HG03460 (cell line): ENCODE measurements around the gene SMAD2.
"Not testable (repeated sequence)": the region's sequence is repeated elsewhere in the genome, so short reads cannot be mapped to it uniquely, and the experiment has no call there.

Experiments used
- ATAC-seq: cut with Tn5 transposase; IDR thresholded peaks from one replicate; pipeline ENCODE4 v1.9.1; 2021; ENCODE audit not compliant: unreplicated experiment

SMAD2 gene

DNA sequence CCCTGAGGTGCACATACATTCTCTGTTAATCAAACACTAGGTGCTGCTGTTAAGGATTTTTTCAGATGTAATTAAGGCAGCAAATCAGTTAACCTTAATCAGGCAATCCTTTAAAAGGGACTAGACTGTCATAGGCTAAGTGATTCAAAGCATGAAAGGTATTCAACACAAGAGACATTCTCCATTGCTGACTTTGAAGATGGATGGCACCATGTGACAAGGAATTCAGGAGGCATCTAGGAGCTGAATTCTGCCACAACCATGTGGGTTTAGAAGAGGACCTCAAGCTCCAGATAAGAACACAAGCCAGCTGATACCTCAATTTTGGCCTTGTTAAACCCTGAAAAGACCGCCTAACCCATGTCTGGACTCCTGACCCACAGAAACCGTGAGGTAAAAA lies 84.0 kb downstream of the SMAD2 start:
- ATAC-seq: no peak

DNA sequence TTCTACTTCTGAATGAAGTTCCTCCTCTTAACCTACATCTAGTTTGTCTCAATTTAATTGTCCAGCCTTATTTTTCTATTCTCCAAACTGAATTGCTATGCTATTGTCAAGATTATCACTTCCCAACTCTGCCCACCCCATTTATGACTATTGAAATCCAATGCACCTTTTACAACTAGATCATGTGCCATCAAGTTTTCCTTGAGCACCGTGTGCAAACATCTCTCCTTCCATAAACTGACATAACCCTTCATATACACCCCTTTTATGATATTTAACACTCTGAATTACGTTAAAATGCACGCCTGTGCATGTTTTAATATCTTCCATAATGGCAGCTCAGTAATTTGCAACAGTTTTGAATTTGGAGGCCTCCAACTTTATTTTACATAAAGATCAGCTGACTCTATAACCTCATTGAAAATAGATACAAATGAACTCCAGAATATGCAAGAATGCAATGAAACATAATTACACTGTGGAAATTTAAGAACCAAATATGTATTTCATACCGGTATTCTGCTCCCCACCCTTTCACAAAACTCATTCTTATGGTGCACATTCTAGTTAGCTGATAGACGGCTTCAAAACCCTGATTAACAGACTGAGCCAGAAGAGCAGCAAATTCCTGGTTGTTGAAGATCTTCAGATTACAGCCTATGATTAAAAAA lies 85.5 kb downstream of the SMAD2 start:
- no peak for ATAC-seq

DNA sequence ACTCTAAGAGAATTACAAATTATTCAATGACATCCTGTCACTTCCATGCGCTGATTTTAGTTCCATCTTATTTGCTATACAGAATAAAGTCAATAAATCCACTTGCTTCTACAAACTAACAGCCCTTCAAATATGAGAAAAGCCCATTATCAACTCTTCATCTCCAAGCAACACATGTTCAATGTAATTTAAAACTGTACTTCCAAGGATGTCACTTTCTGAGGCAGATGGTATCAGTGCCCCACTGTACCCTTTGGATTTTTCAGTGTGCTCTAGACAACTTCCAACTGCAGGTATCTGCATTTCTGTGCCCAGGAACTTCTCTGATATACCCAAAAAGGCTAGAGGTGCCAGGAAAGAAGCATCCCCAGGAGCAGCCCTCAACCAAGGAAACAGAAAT lies 87.6 kb downstream of the SMAD2 start:
- ATAC-seq: no peak

DNA sequence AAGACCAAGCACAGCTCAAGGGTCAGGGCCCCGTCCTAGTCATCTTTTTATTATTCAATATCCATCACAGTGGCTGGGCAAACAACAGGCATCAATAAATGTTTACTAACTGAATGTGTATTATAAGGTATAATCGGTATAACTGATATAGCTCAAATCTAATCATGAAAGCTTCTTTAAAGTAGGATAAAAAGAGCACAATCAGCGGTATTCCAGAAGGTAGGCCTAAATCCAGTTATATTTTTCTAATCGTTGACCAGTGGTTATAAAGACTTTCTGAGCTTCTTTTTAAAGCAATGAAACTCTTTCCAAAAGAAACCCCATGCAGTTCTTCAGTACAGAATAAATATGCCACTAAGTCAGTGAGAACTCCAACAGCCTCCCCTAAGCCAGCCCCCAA lies 92.1 kb downstream of the SMAD2 start:
- ATAC-seq: no peak

DNA sequence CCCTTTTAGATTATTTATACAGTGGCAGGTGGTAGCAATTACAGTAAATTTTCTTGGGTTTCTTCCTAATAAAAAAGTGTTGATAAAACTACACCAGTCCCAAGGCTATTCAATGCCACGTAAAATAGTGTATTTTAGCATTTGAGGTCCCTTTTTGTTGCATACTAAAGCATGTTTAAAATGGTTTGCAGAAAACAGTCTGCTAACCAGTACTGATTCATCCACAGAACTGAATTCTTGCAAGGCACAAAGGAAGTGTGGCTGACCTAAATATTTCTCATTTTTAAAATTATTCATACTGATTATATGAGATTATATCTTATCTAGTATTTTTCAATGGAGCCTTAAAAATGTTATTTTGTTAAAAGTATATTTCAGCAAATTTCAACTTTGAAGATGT lies 98.1 kb downstream of the SMAD2 start:
- ATAC-seq: no peak

DNA sequence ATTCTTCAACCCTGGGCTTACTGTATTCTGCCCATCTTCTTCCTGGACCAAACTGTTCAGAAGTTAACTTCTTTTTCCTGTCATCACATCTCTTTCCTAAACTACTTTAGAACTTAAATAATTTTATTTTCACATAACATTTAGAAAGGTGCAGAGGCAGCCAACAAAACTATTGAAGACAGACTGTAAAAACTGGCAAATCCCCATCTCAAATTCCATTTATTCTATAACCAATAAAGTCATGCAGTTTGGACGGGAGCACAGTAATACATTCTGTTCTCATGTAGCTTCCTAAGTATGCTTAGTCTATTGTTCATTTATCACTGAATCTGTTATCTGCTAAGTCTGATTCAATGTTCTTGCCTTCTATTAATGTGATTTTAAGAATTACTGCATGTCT lies 99.1 kb downstream of the SMAD2 start:
- no peak for ATAC-seq

DNA sequence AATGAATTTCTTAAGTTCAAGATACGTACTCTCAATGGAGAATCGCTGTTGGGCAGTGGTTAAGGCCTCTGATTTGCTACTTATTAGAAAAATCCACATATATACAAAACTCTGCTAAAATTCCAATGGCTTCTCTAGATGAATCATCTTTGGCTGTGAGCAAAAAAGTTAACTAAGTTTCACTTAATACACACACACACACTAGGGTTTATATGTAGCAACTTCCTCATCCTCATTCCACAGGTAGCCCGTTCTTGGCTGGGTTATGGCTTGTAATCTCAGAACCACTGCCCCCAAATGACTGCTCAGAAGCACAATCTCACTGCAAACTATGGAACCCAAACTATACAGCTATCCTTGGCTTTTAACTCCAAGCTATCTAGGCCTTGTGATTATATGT lies 99.7 kb downstream of the SMAD2 start:
- ATAC-seq: no peak

DNA sequence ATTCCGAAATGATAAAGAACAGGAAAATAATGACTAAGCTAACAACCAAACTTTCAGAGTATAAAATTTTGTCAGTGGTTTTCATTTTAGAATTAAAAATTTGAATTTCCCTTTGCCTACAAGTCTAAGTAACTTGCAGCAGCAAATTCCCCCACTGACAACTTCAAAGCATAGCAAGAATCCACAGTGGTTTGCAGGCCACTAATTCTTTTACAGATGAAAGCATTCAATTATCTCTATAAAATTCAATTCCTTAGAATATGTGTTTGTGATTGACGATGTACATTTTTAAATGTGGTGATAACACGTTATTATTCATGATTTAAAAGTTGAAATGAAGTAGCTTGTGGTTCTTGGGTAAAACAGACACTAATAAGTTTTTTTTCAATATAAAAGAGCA lies 100.6 kb downstream of the SMAD2 start:
- ATAC-seq: no peak

DNA sequence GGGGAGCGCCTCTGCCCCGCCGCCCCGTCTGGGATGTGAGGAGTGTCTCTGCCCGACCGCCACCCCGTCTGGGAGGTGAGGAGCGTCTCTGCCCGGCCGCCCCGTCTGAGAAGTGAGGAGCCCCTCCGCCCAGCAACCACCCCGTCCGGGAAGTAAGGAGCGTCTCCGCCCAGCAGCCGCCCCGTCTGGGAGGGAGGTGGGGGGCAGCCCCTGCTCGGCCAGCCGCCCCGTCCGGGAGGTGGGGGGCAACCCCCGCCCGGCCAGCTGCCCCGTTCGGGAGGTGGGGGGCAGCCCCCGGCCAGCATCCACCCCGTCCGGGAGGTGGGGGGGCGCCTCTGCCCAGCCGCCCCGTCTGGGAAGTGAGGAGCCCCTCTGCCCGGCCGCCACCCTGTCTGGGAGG lies 102.4 kb downstream of the SMAD2 start:
- ATAC-seq: not testable (repeated sequence)

DNA sequence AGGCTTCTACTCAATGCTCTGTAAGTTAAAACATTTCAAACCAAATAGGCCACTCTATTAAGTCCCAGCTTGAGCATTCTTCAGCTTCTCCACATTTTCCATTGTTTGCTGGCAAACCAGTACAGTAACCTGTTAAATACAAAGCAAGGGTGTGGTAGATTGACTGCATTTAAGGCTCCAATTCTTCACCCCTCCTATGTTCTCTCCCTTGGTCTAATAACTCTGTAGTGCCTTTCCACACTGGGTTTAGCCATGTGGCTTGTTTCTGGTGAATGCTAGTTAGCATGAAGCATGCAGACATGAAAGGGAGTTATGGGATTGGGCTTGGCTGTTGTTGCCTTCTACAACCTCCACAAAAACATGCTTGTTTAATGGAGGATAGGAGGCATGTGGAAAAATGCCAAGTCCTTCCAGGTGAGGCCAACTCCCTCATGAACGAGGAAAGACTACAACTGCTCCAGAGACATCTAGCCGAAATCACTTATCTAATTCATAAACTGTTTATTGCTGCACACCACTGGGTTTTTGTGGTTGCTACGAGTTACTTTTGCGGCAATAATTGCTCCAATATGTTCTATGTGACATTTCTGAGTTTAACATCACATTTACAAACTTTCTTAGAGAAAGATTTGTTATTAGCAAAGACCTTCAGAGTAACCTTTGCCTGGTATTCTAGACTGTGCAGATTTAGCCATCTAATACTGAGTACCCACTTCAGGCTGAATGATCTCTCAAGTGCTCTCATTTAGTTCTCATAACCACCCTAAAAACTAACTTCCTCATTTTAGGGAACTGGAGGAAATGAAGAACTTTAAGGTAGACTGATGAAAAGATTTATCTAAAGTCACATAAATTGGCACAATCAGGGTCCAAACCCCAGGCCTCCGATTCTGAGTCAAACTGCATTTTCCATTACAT lies 104.0 kb downstream of the SMAD2 start:
- ATAC-seq: no peak

DNA sequence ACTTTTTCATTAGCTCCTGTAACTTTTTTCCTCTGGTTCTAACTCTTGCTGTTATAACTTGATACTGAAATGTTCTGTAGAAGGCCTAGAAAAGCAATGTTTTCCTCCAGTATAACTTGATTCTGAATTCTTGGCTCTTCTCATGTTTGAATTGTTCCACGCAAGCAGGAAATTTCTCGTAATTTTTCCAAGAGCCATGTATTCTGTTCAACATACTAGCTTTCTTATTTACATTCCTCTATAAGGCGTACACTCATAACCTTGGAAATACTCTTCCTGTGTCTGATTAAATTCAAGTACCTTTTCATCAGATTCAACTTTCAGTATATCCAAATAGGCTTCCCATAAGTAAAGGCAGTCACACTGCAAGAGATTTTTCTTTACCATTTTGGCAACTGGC lies 109.1 kb downstream of the SMAD2 start:
- no peak for ATAC-seq

DNA sequence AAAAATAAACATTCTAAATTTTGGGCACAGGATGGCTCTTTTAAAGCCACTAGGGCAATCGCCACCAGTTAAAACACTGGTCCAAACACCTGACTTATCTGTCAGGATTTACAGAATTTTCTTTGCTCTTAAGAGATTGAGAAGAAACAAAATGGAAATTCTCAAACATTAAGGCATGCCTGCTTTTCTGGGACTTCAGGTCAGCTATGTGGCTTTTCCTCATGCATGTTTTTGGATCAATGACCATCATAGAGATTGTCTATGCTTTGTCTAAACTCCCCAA lies 112.7 kb downstream of the SMAD2 start:
- ATAC-seq: no peak

DNA sequence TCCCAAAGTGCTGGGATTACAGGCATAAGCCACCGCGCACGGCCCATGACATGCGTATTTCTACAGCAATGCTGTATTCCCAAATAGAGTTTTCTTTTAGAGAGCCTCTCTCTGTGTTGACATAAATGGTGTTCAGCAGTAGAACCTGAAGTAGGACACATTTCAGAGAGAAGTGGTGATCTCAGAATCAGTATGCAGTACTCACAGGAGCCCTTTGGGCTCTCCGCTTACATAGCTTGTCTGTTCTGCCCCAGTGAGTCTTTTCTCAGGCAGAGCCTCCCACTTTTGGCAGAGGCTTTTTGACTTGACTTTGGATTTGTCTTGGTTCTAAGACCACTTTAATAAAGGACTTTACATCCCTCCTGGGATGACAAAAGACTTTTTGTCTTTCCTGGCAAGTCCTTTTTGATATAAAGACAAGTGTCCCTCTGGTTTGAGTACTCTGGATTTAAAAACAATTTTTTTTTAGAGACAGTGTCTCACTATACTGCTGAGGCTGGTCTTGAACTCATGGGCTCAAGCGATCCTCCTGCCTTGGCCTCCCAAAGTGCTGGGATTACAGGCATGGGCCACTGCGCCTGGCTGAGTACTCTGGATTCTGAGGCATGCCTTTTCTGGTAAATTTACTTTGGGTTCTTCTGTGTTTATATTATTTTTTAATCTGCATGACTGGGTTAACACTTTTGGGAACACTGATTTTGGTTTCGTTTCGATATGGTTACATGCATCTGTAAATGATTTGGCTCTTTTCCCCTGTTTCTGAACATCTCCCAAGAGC lies 113.3 kb downstream of the SMAD2 start:
- no peak for ATAC-seq

DNA sequence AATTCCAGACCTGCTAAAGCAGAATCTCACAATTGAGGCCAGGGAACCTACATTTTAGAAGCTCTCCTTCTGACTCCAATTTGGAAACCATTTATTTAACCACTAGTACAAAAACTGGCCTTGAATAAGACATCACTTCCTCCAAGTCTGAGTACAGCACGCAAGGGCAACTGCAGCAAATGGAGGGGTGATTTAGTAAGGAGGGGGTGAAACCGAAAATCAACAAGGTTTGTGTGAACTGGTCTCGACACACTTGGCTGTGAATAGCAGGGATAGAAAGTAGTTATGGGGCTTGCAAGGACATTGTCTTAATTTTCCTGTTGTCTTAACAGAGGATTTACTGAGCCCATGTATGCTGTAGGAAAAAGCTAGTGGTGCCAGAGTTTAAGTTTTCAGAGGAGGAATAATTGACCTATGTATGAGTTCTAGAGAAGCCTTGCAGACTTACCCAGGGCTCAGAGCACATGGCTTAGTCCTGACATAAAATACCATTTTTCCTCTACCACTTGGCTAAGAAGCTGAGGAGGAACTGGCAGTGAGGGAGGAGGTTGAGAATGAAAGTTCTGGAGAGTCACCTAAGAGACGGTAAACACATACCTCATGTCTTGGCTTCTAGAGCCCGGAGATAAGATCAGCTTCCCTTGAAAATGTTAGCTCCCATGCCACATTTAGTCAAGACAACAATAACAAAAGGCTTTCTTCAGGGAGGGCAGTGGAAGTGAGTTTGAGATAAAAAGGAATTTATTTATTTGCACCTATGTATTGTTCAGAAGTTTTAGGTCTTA lies 114.8 kb downstream of the SMAD2 start:
- ATAC-seq: no peak

DNA sequence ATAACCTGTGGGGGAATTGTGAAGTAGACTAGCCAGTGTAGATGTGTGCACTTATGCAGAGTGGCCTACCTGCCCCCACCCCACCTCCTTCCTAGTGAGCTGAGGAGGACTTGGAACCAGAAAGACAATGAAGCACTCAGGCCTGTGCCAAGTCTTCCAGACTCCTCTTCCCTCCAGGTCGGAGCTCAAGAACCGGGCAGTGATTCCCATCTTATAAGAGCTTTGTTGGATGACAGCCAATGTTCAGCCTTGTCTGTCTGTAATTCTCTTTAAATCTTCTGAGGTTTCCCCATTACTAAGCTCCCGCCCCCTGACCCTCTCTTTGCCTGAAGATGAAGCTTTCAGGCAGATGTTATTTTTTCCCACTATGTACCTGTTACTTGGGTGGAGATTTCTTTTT lies 121.0 kb downstream of the SMAD2 start:
- ATAC-seq: no peak

DNA sequence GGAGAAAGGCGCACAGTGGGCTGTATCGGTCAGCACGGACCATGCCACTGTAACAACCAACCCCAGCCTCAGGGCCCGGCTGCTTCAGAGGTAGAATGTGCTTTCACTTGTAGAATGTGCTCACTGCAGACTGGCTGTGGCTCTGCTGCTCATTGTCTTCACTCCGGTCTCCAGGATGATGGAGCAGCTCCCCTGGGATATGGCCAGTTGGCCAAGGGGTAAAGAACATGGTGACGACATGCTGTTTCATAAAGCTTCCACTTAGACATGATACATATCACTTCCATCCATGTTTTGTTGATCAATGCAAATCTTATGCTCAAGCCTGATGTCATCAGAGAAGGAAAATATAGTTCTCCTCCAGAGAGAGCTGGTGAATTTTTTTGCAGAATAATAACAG lies 127.7 kb downstream of the SMAD2 start:
- ATAC-seq: no peak

DNA sequence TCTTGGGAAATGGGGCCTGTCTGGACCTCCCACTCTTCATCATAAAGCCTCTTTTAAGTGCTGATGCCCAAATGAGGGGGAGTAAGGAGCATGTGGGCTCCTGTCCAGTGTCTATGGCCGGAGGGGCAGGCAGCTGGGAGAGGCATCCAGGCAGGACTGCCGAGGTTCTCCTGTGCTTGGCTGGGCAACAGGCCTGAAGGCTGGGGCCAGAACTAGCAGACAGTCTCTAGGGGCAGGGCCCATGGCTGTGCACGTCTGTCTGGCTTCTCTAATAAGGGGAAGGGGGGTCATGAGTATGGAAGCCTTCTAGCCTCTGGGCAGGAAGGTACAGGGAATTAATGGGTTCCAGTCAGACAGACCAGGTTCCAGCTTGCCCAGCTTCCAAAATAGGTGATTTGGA lies 128.6 kb downstream of the SMAD2 start:
- no peak for ATAC-seq

DNA sequence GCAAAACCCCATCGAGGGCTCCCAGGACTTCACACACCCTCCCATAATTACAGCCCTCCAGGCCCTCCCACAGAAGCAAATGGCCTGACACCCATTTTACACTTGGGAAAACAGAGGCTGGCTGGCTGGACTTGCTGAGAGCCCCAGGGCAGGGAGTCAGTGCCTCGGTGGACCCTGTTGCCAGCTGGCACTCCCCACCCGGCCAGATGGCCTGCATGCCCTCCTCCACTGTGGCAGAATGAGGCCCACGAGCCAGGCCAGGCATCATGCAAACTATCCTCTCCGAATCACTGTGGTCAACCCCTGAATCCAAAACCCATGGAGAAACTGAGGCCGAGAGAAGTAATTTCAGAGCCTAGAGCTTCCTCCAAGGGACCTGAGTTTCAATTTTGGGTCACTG lies 129.7 kb downstream of the SMAD2 start:
- ATAC-seq: no peak

DNA sequence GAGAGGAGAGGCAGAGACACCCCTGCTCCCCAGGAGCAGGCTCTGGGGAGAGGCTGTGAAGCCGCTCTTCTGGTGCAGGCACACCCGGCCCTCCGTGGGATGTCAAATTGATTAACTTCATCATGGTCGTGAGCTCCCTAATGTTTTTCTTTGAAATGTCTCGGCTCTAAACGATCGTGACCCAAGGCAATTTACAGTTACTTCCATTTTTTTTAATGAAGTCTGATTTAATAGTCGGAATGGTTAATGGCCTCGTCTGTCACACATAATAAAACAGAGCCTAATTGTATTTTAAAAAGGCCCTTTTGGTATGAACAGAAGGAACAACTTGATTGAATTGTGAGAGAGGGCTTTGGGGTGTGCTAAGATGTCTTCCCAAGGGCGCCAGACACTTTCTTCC lies 130.2 kb downstream of the SMAD2 start:
- no peak for ATAC-seq

DNA sequence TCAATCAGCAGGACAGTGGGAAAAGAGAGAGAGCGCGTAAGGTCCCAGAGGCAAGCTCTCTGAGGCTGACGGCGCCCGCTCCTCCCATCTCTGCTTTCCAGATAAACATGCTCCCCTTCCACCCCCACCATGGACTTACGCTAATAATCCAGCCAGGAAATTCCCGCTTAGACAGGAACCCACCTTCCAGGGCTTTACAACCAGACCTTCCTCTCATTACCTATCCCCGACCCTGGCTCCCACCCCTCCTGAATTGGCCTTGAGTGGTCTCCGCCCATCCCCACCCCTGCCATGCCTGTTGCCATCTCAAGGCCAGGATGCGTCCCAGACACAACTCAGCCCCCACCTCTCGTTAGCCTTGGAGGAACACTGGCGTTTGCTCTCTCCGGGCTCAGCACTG lies 131.1 kb downstream of the SMAD2 start:
- ATAC-seq: no peak

DNA sequence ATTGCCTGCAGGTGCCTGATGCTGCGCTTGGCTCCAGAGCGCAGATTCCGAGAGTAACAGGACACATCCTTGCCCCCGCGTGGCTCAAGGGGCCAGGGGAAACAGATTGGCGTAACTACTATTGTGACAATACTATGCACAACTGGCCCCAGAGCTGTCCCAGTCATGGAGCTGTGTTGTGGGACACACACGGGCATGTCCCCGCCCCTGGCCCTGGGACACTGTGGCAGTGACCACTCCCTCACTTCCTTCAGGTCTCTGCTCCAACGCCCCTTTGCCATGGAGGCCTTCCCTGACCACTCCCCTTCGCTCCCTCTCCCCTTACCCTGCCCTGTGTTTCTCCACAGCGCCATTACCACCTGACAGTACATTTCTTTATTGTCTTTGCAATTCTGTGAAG lies 132.1 kb downstream of the SMAD2 start:
- no peak for ATAC-seq
